ENCODE data around the gene FGF1. TPM values are rescaled to one million over a fixed set of nuclear protein-coding genes. Genes with fewer than 3 reads are reported as not detected.
A peak's percentile ranks its signal among the peaks of the same experiment; 100 is the strongest.

FGF1 gene
- total RNA-seq, 1 experiment from 2014 or later: 0.03 TPM

GRCh38 chr5:142698447-142699183, 12.7 kb upstream of the FGF1 start:
- in situ Hi-C loops (cut with HindIII; ENCODE audit: low sequenced_read_pairs): no loop called here
- DNase-seq (ENCODE audit: low spot score): peak; percentile 19

GRCh38 chr5:142697356-142698255, 11.7 kb upstream of the FGF1 start:
- DNase-seq (ENCODE audit: low spot score): peak; percentile 91
- in situ Hi-C loops (cut with HindIII; ENCODE audit: low sequenced_read_pairs): no loop called here

- DNase-seq (ENCODE audit: low spot score): peak; percentile 54
- in situ Hi-C loops (cut with HindIII; ENCODE audit: low sequenced_read_pairs): no loop called here
Observed at GRCh38 chr5:142696379-142696778, 10.5 kb upstream of the FGF1 start.

DNA sequence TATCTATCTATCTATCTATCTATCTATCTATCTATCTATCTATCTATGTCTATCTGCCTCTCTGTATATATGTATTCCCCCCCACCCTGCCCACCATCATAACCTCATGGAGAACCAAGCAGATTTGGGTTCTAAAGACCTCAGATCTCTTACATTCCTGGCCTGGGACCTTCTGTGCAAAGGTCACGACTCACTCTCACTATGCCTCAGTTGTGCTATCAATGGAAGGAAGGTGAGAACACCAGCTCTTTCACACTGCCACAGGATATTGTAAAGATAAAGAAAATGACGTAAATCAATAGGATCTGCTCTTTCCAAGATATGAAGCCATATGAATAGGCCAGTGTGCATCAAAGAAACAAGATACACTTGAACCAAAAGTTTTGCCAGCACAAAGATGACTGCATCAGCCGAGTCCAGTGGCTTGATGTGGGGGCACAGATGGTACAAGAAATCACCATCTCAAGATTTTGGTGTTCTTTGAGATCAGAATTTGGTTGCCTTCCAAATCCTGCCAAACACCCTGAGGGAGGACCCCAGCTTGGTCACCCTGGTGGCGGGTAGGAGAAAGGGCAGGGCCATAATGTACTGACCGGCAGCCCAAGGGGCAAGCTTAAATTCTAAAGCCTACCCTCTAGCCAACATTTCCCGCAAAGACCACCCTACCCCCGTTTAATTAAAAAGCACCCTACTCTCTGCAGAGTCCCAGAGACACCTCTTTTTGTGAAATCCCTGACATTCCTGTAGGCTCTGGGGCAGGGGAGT, 8.4 kb upstream of the FGF1 start:
- in situ Hi-C loops (cut with HindIII; ENCODE audit: low sequenced_read_pairs): no loop called here
- no peak for DNase-seq (ENCODE audit: low spot score)

DNA sequence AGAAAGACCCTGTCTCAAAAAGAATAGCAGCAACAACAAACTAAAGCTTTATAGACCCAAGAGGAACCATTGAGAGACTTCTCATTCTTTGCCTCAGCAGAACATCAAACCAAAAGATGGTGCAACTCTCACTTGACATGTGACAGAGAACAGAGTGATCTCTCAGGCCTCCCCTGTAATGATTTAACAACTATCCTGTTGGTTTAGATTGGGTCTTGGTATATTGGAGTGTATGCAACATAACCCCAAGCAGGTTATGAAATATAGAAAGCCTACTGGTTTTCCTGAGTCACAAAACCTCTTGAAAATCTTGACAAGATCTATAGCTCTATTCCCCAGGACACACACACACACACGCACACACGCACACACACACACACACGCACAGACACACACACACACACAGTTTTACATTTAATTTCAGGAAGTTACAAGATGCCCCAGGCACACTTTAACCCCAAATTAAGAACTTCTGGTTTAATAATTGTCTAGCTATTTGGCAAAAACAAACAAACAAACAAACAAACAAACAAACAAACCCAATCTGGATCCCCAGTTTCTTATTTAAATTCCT, 6.5 kb upstream of the FGF1 start:
- in situ Hi-C loops (cut with HindIII; ENCODE audit: low sequenced_read_pairs): no loop called here
- no peak for DNase-seq (ENCODE audit: low spot score)

DNA sequence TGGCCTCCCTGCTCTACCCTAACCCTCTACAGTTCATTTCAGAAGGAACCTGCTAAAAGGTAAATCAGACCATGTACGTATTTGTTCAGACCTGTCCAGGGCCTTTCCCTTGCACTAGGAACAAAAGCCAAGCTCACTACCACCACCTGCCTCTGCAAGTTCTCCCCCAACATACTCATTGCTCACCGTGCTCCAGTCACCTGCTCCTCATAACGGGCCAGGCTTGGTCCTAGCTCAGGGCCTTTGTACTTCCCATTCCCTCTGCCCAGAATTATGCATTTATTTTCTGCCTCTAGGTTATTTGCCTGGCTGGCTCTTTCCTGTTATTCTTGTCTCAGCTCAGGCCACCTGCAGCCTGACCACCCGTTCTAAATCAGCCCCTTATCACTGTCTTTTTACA, 4.8 kb upstream of the FGF1 start:
- no peak for DNase-seq (ENCODE audit: low spot score)
- in situ Hi-C loops (cut with HindIII; ENCODE audit: low sequenced_read_pairs): no loop called here

GRCh38 chr5:142689081-142689480, 3.2 kb upstream of the FGF1 start:
- in situ Hi-C loops (cut with HindIII; ENCODE audit: low sequenced_read_pairs): no loop called here
- no peak for DNase-seq (ENCODE audit: low spot score)

GRCh38 chr5:142688281-142688989, 2.5 kb upstream of the FGF1 start:
- in situ Hi-C loops (cut with HindIII; ENCODE audit: low sequenced_read_pairs): no loop called here
- no peak for DNase-seq (ENCODE audit: low spot score)

DNA sequence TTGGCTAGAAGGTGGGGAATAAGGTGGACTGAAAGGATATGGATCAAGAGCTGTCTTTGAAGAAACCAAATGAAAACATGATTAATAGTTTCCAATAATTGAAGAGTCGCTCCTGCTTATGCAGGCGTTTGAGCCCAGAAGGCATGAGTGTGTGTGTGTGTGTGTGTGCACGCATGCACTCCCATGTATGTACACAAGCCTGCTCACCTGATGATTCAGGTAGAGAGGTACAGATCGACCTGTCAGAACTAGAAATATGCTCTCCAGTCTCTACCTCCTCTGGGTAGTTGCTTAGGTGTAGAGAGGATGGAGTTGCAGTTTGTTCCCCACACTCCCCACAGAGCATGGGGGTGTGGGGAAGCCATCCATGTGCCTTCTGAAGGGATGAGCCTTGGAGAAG, 1.1 kb upstream of the FGF1 start:
- DNase-seq (ENCODE audit: low spot score): no peak
- in situ Hi-C loops (cut with HindIII; ENCODE audit: low sequenced_read_pairs): no loop called here

DNA sequence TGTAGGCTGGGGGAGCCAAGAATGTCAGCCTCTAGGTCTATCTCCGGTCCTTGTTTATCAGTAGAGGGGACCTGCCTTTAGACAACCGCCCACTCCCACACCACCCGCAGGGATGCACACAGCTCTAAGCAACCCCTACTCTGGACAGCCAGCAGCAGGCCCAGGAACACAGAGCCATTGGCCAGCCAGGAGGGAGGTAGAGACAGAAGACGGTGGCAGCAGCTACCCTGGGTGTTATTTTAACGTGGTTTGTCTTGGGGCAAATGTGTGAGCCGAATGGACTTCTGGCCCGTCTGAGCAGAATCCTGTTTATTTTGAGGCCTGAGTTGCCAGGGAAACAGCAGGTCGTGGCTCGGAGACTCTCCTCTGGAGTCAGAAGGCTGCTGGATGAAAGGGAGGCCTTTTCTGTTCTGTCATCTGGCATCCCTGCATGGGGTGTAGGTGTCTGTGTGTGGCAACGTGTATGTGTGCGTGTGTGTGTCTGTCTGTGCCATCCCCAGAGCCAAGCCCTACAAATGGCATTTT, 382 bp upstream of the FGF1 start:
- peak; percentile 82 for DNase-seq (ENCODE audit: low spot score)
- in situ Hi-C loops (cut with HindIII; ENCODE audit: low sequenced_read_pairs): no loop called here

- peak; percentile 51 for DNase-seq (ENCODE audit: low spot score)
- in situ Hi-C loops (cut with HindIII; ENCODE audit: low sequenced_read_pairs): no loop called here
Observed at GRCh38 chr5:142684508-142685041, 1.3 kb downstream of the FGF1 start.

DNA sequence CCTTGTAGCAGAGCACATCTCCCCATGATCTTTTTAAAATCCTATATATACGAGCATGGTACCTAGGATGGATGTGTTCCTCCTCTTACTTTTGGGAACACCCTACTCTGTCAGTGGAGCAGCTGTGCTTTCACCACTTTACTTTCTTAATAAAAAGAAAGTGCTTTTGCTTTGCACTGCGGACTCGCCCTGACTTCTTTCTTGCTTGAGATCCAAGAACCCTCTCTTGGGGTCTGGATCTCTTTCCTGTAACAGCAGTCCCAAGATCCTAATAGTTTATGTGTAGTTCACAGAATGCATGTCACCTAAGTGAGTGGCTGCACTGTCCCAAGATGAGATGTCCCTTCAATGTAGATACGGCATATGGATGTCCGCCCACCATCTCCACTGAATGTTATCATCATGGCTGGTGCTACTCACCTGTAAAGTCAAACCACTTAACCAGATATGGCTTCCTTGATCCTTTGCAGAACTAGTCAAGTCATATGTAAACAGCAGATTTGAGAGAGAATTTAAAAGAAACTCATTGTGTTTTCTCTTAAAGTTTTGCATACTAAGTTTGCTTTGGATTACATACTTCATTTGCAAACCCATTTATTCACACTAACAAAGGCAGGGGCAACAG, 1.9 kb downstream of the FGF1 start:
- in situ Hi-C loops (cut with HindIII; ENCODE audit: low sequenced_read_pairs): no loop called here
- no peak for DNase-seq (ENCODE audit: low spot score)

- no peak for DNase-seq (ENCODE audit: low spot score)
- in situ Hi-C loops (cut with HindIII; ENCODE audit: low sequenced_read_pairs): no loop called here
Observed at GRCh38 chr5:142683116-142683515, 2.8 kb downstream of the FGF1 start.

GRCh38 chr5:142680605-142681259, 5.2 kb downstream of the FGF1 start:
- no peak for DNase-seq (ENCODE audit: low spot score)
- in situ Hi-C loops (cut with HindIII; ENCODE audit: low sequenced_read_pairs): no loop called here

DNA sequence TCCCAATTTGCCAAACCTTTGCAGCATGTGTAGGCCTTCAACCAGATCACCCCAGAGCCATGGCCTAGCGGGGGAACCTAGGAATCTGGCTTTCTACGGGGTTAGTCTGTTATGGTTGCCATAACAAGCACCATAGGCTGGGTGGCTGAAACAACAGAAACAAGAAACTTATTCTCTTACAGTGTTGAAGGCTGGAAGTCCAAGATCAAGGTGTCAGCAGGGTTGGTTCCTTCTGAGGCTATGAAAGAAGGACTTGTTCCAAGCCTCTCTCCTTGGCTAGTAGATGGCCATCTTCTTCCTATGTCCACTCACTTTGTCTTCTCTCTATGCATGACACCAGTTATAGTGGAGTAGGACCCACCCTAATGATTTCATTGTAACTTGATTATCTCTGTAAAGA, 6.1 kb downstream of the FGF1 start:
- no peak for DNase-seq (ENCODE audit: low spot score)
- in situ Hi-C loops (cut with HindIII; ENCODE audit: low sequenced_read_pairs): no loop called here

GRCh38 chr5:142678529-142678928, 7.4 kb downstream of the FGF1 start:
- DNase-seq (ENCODE audit: low spot score): no peak

GRCh38 chr5:142677198-142677597, 8.7 kb downstream of the FGF1 start:
- no peak for DNase-seq (ENCODE audit: low spot score)
- in situ Hi-C loops (cut with HindIII; ENCODE audit: low sequenced_read_pairs): no loop called here

More at GRCh38 chr5:142678529-142678928, 7.4 kb downstream of the FGF1 start:
- in situ Hi-C loops (cut with HindIII; ENCODE audit: low sequenced_read_pairs): no loop called here
